NK-92 (cell line): Measurements from ENCODE around the gene A1BG.

Experiments used
- DNase-seq: peaks from one replicate; lab custom pipeline; 2025; ENCODE audit not compliant: unreplicated experiment; lab: John Stamatoyannopoulos, UW

The A1BG gene

GRCh38 chr19:58300620-58301019 is 52.7 kb downstream of the A1BG start:
- DNase-seq: no peak

DNA sequence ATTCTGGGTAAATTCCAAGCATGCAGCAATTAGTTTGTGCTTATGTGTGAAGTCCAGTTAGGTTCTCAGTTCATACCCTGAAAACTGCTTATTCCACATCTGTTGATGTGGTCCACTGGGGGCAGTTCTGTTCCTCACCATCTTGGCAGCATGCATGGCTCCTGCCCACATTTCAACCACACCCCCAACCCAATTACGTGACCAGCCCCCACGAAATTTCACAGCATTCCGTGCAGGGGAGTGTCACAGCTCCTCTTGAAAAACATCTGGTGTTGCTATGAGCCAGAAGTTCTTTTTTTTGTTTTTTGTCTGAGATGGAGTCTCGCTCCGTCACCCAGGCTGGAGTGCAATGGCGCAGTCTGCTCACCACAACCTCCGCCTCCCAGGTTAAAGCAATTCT is 57.2 kb downstream of the A1BG start:
- no peak for DNase-seq
